H9 (cell line): Measurements from ENCODE around the gene ITGA8. TPM values are rescaled to one million over a fixed set of nuclear protein-coding genes. Genes with fewer than 3 reads are reported as not detected.

Source experiments
- DNase-seq: peaks from one replicate; pipeline ENCODE4 v3.0.0-alpha.2; 2017
- H2AFZ ChIP-seq: one replicate; pipeline ENCODE4 v1.6.1; 2013; ENCODE audit warnings: mild to moderate bottlenecking, low read length, control low read depth, moderate library complexity
- H2AK5ac ChIP-seq: 2 replicates; pipeline ENCODE4 v1.6.1; 2013; ENCODE audit warnings: low read length, control low read depth, mixed read lengths; ENCODE audit not compliant: insufficient read length
- H2BK120ac ChIP-seq: one replicate; pipeline ENCODE4 v1.6.1; 2013; ENCODE audit warnings: low read depth, mild to moderate bottlenecking, low read length, control low read depth, inconsistent platforms; ENCODE audit not compliant: poor library complexity, severe bottlenecking
- H2BK12ac ChIP-seq: 2 replicates; pipeline ENCODE4 v1.6.1; 2013; ENCODE audit warnings: low read length, control low read depth, mixed read lengths, low read depth; ENCODE audit not compliant: insufficient read length
- H2BK15ac ChIP-seq: 2 replicates; pipeline ENCODE4 v1.6.1; 2013; ENCODE audit warnings: low read depth, low read length, control low read depth
- H2BK20ac ChIP-seq: one replicate; pipeline ENCODE4 v1.6.1; 2013; ENCODE audit warnings: low read depth, mild to moderate bottlenecking, low read length, control low read depth, inconsistent platforms; ENCODE audit not compliant: poor library complexity, severe bottlenecking
- H2BK5ac ChIP-seq: 2 replicates; pipeline ENCODE4 v1.6.1; 2013; ENCODE audit warnings: low read length, control low read depth, mixed read lengths; ENCODE audit not compliant: insufficient read length
- H3K14ac ChIP-seq: 2 replicates; pipeline ENCODE4 v1.6.1; 2013; ENCODE audit warnings: low read length, control low read depth; ENCODE audit not compliant: insufficient read depth
- H3K18ac ChIP-seq: 2 replicates; pipeline ENCODE4 v1.6.1; 2013; ENCODE audit warnings: low read depth, mild to moderate bottlenecking, mixed read lengths, low read length, control low read depth; ENCODE audit not compliant: insufficient read length
- H3K23ac ChIP-seq: 2 replicates; pipeline ENCODE4 v1.6.1; 2013; ENCODE audit warnings: low read length, control low read depth, mixed read lengths, low read depth; ENCODE audit not compliant: insufficient read length
- H3K23me2 ChIP-seq: 2 replicates; pipeline ENCODE4 v1.6.1; 2013; ENCODE audit warnings: low read depth, mild to moderate bottlenecking, mixed read lengths, low read length, control low read depth; ENCODE audit not compliant: insufficient read length, poor library complexity, severe bottlenecking
- H3K27ac ChIP-seq: 2 replicates; pipeline ENCODE4 v1.5.1; 2013; ENCODE audit warnings: low read length, control low read depth, mixed read lengths, low read depth; ENCODE audit not compliant: insufficient read length
- H3K27me3 ChIP-seq: 2 replicates; pipeline ENCODE4 v1.6.1; 2013; ENCODE audit warnings: low read length, control low read depth, inconsistent platforms; ENCODE audit not compliant: insufficient read depth
- H3K4ac ChIP-seq: 2 replicates; pipeline ENCODE4 v1.6.1; 2013; ENCODE audit warnings: low read depth, mild to moderate bottlenecking, control low read depth, inconsistent platforms, low read length, moderate library complexity
- H3K4me1 ChIP-seq: 2 replicates; pipeline ENCODE4 v1.6.1; 2013; ENCODE audit warnings: low read length, control low read depth, inconsistent platforms; ENCODE audit not compliant: insufficient read depth
- H3K4me2 ChIP-seq: 2 replicates; pipeline ENCODE4 v1.6.1; 2013; ENCODE audit warnings: low read length, control low read depth, mixed read lengths; ENCODE audit not compliant: insufficient read length, insufficient read depth
- H3K56ac ChIP-seq: 2 replicates; pipeline ENCODE4 v1.6.1; 2013; ENCODE audit warnings: low read depth, mild to moderate bottlenecking, mixed read lengths, low read length, control low read depth; ENCODE audit not compliant: insufficient read length
- H3K79me1 ChIP-seq: 2 replicates; pipeline ENCODE4 v1.6.1; 2013; ENCODE audit warnings: low read depth, mild to moderate bottlenecking, moderate library complexity, low read length, control low read depth, inconsistent platforms; ENCODE audit not compliant: insufficient read depth, poor library complexity, severe bottlenecking
- H3K79me2 ChIP-seq: 2 replicates; pipeline ENCODE4 v1.6.1; 2013; ENCODE audit warnings: low read length, control low read depth, inconsistent platforms; ENCODE audit not compliant: insufficient read depth
- H3K9ac ChIP-seq: 2 replicates; pipeline ENCODE4 v1.6.1; 2013; ENCODE audit warnings: low read length, control low read depth, mixed read lengths; ENCODE audit not compliant: insufficient read length; ENCODE audit errors: extremely low read depth
- H3K9me3 ChIP-seq: one replicate; pipeline ENCODE4 v1.6.1; 2013; ENCODE audit warnings: low read depth, low read length, inconsistent platforms; ENCODE audit not compliant: control insufficient read depth
- H3T11ph ChIP-seq: one replicate; pipeline ENCODE4 v1.6.1; 2013; ENCODE audit warnings: mild to moderate bottlenecking, low read length, control low read depth, inconsistent platforms
- H4K20me1 ChIP-seq: one replicate; pipeline ENCODE4 v1.6.1; 2013; ENCODE audit not compliant: control insufficient read depth, insufficient read length, insufficient read depth
- H4K5ac ChIP-seq: 2 replicates; pipeline ENCODE4 v1.6.1; 2013; ENCODE audit warnings: low read depth, mild to moderate bottlenecking, mixed read lengths, low read length, control low read depth; ENCODE audit not compliant: insufficient read length
- H4K8ac ChIP-seq: replicated peaks from 2 replicates; pipeline ENCODE4 v1.6.1; 2013; ENCODE audit warnings: low read length, control low read depth, mixed read lengths, low read depth; ENCODE audit not compliant: insufficient read length
- H4K91ac ChIP-seq: 2 replicates; pipeline ENCODE4 v1.6.1; 2013; ENCODE audit warnings: low read depth, mild to moderate bottlenecking, moderate library complexity, mixed read lengths, low read length, control low read depth; ENCODE audit not compliant: insufficient read length
- H3K27ac Mint-ChIP-seq, 3 experiments: 2 replicates in 2 of 3; 3 replicates in 1 of 3; pipeline ENCODE4 v1.8.0; 2020 to 2021; ENCODE audit warnings: mixed read lengths in 3 of 3, mild to moderate bottlenecking in 1 of 3, moderate library complexity in 1 of 3
- H3K27me3 Mint-ChIP-seq: 2 replicates; pipeline ENCODE4 v1.8.0; 2021; ENCODE audit warnings: low read depth, mild to moderate bottlenecking, moderate library complexity, mixed read lengths
- H3K36me3 Mint-ChIP-seq, 3 experiments: 2 replicates in 2 of 3; 3 replicates in 1 of 3; pipeline ENCODE4 v1.8.0; 2020 to 2021; ENCODE audit warnings: low read depth in 3 of 3, mixed read lengths in 3 of 3; ENCODE audit not compliant: insufficient read depth in 1 of 3
- H3K4me1 Mint-ChIP-seq, 2 experiments: 2 replicates each; pipeline ENCODE4 v1.8.0; 2020; ENCODE audit warnings: mixed read lengths in 2 of 2
- H3K4me3 Mint-ChIP-seq, 2 experiments: 2 replicates in 1 of 2; 3 replicates in 1 of 2; pipeline ENCODE4 v1.8.0; 2020 to 2021; ENCODE audit warnings: mild to moderate bottlenecking in 2 of 2, mixed read lengths in 2 of 2, moderate library complexity in 1 of 2
- H3K9me3 Mint-ChIP-seq, 2 experiments: 2 replicates in 1 of 2; 3 replicates in 1 of 2; pipeline ENCODE4 v1.8.0; 2020; ENCODE audit warnings: mild to moderate bottlenecking in 2 of 2, mixed read lengths in 2 of 2, moderate library complexity in 1 of 2
- WGBS: extraction: QIAGEN DNeasy Blood & Tissue Kit; methylation state at CpG from one replicate; pipeline ENCODE4 v1.1.7; 2013; ENCODE audit warnings: missing lambda C conversion rate, low lambda C conversion rate, mixed read lengths; ENCODE audit not compliant: insufficient read length; ENCODE audit errors: extremely low coverage; 5-methylcytosine and 5-hydroxymethylcytosine counted together
- total RNA-seq: library from RNA; stranded (reverse); gene quantifications from 2 replicates; pipeline ENCODE4 v1.2.1, GENCODE V29; 2021
- TF ChIP-seq, protein P1 (sequence below): fragments of 200-600 bp; sonication (generic); conservative IDR thresholded peaks from 3 replicates; pipeline ENCODE4 v1.8.0; 2021; ENCODE audit warnings: antibody characterized with exemption, mild to moderate bottlenecking

The ITGA8 gene
- total RNA-seq, 1 experiment from 2014 or later, result not detected

- H3K27me3 ChIP-seq, result no peaks in the 10 kb centered on the region
Measured at GRCh38 chr10:15705298-15705697, 14.4 kb downstream of the ITGA8 start.

More at GRCh38 chr10:15705298-15705697, 14.4 kb downstream of the ITGA8 start:
- no peak overlapping the region for H3K27ac ChIP-seq
- H3K18ac ChIP-seq, result no peak overlapping the region
- H4K91ac ChIP-seq, result no peak overlapping the region
- H3K4me2 ChIP-seq, result no peak overlapping the region
- no peak overlapping the region for H2BK15ac ChIP-seq
- no peaks in the 10 kb centered on the region for H3K79me2 ChIP-seq
- no peaks in the 10 kb centered on the region for H4K20me1 ChIP-seq
- WGBS, result no CpG with 5 or more reads among the region's 1 CpG
- H3K27me3 Mint-ChIP-seq, result peaks cover 8% of the 10 kb centered on the region
- H3T11ph ChIP-seq, result no peak overlapping the region
- H3K27ac Mint-ChIP-seq, result no peak overlapping the region
- H2BK5ac ChIP-seq, result no peak overlapping the region
- H3K14ac ChIP-seq, result no peak overlapping the region
- H3K79me1 ChIP-seq, result no peaks in the 10 kb centered on the region
- no peaks in the 10 kb centered on the region for H3K9me3 ChIP-seq
- no peaks in the 10 kb centered on the region for H3K36me3 Mint-ChIP-seq
- no peak overlapping the region for H4K5ac ChIP-seq
- H3K4me1 ChIP-seq, result no peaks in the 10 kb centered on the region
- H2AK5ac ChIP-seq, result no peak overlapping the region
- no peak overlapping the region for H3K56ac ChIP-seq
- H4K8ac ChIP-seq, result no peak overlapping the region
- no peak overlapping the region for H3K23ac ChIP-seq
- H3K9me3 Mint-ChIP-seq, result no peaks in the 10 kb centered on the region
- H2BK20ac ChIP-seq, result no peak overlapping the region
- no peak overlapping the region for H3K4me3 Mint-ChIP-seq
- H2BK12ac ChIP-seq, result no peak overlapping the region
- H2AFZ ChIP-seq, result no peak overlapping the region
- TF ChIP-seq, protein P1, sequence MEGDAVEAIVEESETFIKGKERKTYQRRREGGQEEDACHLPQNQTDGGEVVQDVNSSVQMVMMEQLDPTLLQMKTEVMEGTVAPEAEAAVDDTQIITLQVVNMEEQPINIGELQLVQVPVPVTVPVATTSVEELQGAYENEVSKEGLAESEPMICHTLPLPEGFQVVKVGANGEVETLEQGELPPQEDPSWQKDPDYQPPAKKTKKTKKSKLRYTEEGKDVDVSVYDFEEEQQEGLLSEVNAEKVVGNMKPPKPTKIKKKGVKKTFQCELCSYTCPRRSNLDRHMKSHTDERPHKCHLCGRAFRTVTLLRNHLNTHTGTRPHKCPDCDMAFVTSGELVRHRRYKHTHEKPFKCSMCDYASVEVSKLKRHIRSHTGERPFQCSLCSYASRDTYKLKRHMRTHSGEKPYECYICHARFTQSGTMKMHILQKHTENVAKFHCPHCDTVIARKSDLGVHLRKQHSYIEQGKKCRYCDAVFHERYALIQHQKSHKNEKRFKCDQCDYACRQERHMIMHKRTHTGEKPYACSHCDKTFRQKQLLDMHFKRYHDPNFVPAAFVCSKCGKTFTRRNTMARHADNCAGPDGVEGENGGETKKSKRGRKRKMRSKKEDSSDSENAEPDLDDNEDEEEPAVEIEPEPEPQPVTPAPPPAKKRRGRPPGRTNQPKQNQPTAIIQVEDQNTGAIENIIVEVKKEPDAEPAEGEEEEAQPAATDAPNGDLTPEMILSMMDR, result no peak
- H3K4me1 Mint-ChIP-seq, result no peaks in the 10 kb centered on the region
- DNase-seq, result no peak
- no peak overlapping the region for H3K4ac ChIP-seq
- H3K23me2 ChIP-seq, result no peaks in the 10 kb centered on the region
- H2BK120ac ChIP-seq, result no peak overlapping the region
- H3K9ac ChIP-seq, result no peak overlapping the region
